K562 (cell line): ENCODE measurements around the gene SSBP2.

Experiments used
- RFX1 ChIP-seq: fragments of 450-650 bp; IDR thresholded peaks from 2 replicates; pipeline ENCODE4 v1.6.1; 2016; ENCODE audit warnings: mild to moderate bottlenecking, moderate library complexity
- TF ChIP-seq, protein P1 (sequence below): sonication (generic); formaldehyde crosslinking; IDR thresholded peaks from 2 replicates; pipeline ENCODE4 v1.8.1; 2023; ENCODE audit warnings: missing genetic modification reagents, mild to moderate bottlenecking, borderline replicate concordance

DNA sequence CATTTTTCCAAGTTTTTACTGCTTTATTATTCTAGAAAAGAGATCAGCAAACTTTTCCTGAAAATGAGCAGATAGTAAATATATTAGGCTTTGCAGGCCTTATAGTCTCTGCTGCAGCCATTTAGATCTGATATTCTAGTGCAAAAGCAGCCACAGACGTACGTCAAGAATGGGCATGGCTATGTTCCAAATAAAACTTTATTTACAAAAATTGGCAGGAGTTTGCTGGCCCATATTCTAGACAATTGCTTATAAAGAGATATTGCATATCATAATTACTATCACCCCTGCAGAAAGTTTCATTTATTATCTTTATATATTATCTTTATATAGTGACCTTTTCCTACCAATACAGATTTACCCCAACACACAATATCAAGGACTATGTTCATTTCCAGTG, 195.0 kb downstream of the SSBP2 start:
- no peak for TF ChIP-seq RFX1
- TF ChIP-seq, protein P1, sequence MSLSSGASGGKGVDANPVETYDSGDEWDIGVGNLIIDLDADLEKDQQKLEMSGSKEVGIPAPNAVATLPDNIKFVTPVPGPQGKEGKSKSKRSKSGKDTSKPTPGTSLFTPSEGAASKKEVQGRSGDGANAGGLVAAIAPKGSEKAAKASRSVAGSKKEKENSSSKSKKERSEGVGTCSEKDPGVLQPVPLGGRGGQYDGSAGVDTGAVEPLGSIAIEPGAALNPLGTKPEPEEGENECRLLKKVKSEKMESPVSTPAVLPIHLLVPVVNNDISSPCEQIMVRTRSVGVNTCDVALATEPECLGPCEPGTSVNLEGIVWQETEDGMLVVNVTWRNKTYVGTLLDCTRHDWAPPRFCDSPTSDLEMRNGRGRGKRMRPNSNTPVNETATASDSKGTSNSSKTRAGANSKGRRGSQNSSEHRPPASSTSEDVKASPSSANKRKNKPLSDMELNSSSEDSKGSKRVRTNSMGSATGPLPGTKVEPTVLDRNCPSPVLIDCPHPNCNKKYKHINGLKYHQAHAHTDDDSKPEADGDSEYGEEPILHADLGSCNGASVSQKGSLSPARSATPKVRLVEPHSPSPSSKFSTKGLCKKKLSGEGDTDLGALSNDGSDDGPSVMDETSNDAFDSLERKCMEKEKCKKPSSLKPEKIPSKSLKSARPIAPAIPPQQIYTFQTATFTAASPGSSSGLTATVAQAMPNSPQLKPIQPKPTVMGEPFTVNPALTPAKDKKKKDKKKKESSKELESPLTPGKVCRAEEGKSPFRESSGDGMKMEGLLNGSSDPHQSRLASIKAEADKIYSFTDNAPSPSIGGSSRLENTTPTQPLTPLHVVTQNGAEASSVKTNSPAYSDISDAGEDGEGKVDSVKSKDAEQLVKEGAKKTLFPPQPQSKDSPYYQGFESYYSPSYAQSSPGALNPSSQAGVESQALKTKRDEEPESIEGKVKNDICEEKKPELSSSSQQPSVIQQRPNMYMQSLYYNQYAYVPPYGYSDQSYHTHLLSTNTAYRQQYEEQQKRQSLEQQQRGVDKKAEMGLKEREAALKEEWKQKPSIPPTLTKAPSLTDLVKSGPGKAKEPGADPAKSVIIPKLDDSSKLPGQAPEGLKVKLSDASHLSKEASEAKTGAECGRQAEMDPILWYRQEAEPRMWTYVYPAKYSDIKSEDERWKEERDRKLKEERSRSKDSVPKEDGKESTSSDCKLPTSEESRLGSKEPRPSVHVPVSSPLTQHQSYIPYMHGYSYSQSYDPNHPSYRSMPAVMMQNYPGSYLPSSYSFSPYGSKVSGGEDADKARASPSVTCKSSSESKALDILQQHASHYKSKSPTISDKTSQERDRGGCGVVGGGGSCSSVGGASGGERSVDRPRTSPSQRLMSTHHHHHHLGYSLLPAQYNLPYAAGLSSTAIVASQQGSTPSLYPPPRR (CRISPR knock-in tag), result no peak
